HUES48 (cell line): Measurements from ENCODE around the gene NPB.

ENCODE experiments used
- H3K27ac ChIP-seq: one replicate; pipeline ENCODE4 v1.7.0; 2013; ENCODE audit warnings: low read depth, low read length, inconsistent platforms
- H3K27me3 ChIP-seq: 2 replicates; pipeline ENCODE4 v1.6.1; 2013; ENCODE audit warnings: mild to moderate bottlenecking, low read length; ENCODE audit not compliant: control insufficient read depth, insufficient read depth
- H3K36me3 ChIP-seq: 2 replicates; pipeline ENCODE4 v1.6.1; 2013; ENCODE audit warnings: low read length; ENCODE audit not compliant: control insufficient read depth, insufficient read depth
- H3K4me1 ChIP-seq: 2 replicates; pipeline ENCODE4 v1.6.1; 2013; ENCODE audit warnings: mild to moderate bottlenecking, low read length; ENCODE audit not compliant: control insufficient read depth, insufficient read depth
- H3K4me3 ChIP-seq: 2 replicates; pipeline ENCODE4 v1.5.1; 2013; ENCODE audit warnings: mild to moderate bottlenecking, low read depth, low read length
- H3K9ac ChIP-seq: 2 replicates; pipeline ENCODE4 v1.6.1; 2013; ENCODE audit warnings: mild to moderate bottlenecking, low read depth, low read length, moderate library complexity
- H3K9me3 ChIP-seq: 2 replicates; pipeline ENCODE4 v1.6.1; 2013; ENCODE audit warnings: low read length; ENCODE audit not compliant: control insufficient read depth, insufficient read depth

NPB gene

DNA sequence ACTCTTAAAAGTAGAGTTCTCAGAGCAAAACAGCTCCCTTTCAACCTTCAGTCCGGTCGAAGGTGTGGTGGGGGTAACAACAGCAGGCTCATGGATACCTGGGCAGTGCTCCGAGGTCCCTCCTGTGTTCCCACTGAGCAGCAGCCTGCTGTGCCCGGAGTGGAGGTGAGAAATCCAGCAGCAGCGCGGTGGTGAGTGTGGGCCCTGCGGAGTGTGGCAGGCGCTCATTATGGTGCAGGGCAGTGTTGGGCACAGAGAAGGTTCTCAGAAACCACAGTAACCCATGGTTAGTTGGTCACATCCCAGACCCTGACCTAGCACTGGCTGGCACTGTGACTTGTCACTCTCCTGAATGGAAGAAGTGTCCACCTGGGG lies 36.7 kb upstream of the NPB start:
- H3K27ac ChIP-seq, result no peak overlapping the region
- H3K4me1 ChIP-seq, result peaks cover 26% of the 10 kb centered on the region
- peaks cover 37% of the 10 kb centered on the region for H3K36me3 ChIP-seq
- H3K27me3 ChIP-seq, result no peaks in the 10 kb centered on the region
- H3K9me3 ChIP-seq, result no peaks in the 10 kb centered on the region
- no peak overlapping the region for H3K9ac ChIP-seq
- no peak overlapping the region for H3K4me3 ChIP-seq

DNA sequence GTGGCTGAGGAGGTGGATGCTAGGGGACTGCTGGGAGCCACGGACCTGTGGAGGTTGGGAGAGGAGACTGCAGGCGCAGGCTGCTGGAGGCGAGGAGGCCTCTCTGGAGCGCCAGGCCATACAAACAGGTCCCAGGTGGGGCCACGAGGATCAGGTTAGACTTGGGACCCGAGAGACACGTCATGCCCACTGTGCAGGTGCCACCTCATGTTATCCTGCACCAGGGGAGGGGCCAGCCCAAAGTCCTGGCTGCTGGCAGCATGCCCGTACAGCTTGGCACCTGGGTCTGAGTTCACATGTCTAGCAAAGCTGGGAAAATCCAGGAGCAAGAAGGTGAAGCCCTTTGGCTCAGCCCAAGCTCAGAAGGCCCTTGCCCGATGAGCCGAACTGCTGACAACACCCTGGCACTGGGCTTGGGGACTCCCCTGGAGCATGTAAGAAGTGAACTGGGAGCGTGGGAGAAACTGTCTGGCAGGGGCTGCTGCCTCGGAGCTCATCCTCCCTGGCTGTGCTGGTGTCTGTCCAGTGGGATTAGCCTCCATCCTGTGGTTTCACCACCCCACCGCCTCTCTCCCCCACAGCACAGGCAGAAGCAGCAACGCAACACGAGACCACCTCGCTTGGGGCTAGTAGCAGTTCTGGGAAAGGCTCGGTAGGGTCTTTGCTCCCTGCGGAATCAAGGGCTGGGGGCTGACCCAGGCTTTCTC lies 36.2 kb upstream of the NPB start:
- H3K9ac ChIP-seq, result no peak overlapping the region
- H3K36me3 ChIP-seq, result peaks cover 37% of the 10 kb centered on the region
- no peaks in the 10 kb centered on the region for H3K27me3 ChIP-seq
- H3K9me3 ChIP-seq, result no peaks in the 10 kb centered on the region
- H3K4me3 ChIP-seq, result no peak overlapping the region
- H3K27ac ChIP-seq, result no peak overlapping the region
- H3K4me1 ChIP-seq, result peaks cover 26% of the 10 kb centered on the region

DNA sequence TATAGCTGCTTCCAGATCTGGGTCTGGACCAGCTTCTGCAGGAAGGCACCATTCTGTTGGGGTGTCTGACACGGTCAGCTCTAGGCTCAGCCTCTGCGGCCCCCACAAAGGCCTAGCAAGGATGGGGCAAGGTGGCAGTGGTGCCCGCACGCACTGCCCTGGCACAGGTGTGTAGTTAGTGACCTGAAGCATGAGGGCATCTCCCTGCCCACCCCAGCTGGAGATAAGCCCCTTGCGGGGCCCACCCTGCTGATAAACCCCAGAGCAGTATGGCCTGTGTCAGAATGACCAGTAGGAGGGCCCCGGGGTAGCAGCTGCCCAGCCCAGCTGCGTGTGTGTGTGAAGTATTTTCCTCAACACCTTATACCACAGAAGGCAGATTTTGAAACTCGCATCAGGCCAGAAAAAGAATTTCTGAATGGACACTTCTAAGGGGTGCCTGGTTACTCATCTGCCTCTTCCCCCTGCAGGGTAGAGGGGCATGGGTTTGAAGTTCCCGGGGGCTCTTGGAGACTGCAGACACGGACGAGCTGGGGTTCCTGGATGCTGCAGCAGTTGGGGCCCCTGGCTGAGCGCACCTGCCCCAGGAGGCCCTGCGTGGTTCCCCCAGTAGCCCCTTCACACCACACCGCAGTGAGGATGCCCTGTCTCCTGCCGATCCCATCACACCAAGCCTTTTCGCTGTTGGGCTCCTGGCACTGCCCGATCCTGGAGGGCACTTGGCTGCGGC lies 35.4 kb upstream of the NPB start:
- Histone ChIP-seq H3K36me3 (peaks cover 37% of the 10 kb centered on the region), H3K27ac (peak overlapping the region; percentile 87), H3K9ac (no peak overlapping the region), H3K9me3 (no peaks in the 10 kb centered on the region), H3K27me3 (no peaks in the 10 kb centered on the region), H3K4me1 (peaks cover 26% of the 10 kb centered on the region), H3K4me3 (no peak overlapping the region)

DNA sequence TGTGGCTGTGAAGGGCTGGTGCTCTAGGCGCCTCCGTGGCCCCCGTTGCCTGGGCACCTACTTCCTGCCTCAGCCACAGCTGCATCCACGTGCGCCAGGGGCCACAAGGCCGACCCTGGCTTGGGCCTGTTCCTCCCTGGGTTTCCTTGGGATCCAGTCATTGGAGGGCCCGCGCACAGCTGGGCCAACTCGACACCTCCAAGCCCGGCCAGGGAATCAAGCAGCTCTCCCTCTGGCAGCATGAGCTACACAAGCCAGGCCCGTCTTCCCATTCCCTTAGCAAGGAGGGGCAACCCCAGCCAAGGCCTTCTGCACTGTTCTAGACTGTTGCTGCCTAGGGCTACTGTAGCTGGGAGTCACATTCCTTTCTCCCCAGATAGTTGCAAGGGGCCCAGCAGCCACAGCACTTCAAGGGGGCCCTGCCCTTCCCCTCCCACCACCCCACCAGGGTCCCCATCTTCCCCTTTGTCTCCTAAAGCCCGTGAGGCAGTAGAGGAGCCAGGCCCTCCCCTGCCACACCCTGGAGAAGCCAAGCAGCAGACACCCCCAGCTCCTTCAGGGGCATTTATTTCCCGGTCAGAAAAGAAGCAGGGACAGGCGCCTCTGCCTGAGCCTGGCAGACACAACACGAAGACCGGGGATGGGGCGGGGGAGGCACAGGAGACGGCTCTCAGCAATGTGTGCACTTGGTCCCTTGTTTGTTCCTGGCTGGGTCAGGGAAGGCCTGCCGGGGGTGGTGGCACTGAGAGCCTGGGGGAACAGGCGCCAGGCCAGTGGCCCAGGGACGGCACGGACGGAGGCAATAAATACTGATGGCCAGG lies 34.7 kb upstream of the NPB start:
- Histone ChIP-seq H3K27ac (peak overlapping the region; percentile 87), H3K27me3 (no peaks in the 10 kb centered on the region), H3K36me3 (peaks cover 37% of the 10 kb centered on the region), H3K4me1 (peaks cover 26% of the 10 kb centered on the region), H3K9ac (no peak overlapping the region), H3K4me3 (no peak overlapping the region), H3K9me3 (no peaks in the 10 kb centered on the region)

DNA sequence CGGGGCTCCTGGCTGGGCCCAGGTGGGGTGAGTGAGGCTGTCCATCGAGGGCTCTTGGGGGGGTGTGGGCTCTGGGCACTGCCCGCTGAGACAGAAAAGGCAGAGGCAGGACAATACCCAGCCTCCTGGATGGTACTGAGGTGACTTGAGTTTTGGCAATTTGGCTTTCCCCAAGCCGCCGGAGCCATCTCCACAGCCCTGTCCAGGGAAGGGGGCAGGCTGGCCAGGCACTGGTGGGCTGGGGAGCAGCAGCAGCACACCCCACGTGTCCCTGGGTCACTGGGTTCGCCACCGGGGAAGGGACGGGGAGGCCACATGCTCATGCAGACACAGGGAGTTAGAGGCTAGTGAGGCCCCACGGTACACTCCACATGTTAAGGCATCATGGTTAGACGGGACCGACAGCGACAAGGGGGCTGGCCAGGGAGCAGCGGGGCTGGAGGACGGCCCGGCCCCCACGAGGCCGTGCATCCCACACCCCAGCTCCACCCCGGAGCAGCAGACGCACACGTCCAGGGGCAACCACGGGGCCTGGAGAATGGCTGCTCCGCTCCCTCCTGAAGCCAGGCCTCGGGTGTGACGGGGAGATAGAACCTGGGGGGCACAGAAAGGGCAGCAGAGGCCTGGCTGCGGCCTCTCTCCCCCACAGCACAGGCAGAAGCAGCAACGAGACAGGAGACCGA lies 33.9 kb upstream of the NPB start:
- H3K4me3 ChIP-seq, result no peak overlapping the region
- H3K9ac ChIP-seq, result 0 out of 2 replicates have a peak overlapping the region, but pooled peaks have one; percentile 28
- peaks cover 26% of the 10 kb centered on the region for H3K4me1 ChIP-seq
- H3K27ac ChIP-seq, result peak overlapping the region; percentile 87
- H3K36me3 ChIP-seq, result peaks cover 32% of the 10 kb centered on the region
- H3K27me3 ChIP-seq, result no peaks in the 10 kb centered on the region
- no peaks in the 10 kb centered on the region for H3K9me3 ChIP-seq

DNA sequence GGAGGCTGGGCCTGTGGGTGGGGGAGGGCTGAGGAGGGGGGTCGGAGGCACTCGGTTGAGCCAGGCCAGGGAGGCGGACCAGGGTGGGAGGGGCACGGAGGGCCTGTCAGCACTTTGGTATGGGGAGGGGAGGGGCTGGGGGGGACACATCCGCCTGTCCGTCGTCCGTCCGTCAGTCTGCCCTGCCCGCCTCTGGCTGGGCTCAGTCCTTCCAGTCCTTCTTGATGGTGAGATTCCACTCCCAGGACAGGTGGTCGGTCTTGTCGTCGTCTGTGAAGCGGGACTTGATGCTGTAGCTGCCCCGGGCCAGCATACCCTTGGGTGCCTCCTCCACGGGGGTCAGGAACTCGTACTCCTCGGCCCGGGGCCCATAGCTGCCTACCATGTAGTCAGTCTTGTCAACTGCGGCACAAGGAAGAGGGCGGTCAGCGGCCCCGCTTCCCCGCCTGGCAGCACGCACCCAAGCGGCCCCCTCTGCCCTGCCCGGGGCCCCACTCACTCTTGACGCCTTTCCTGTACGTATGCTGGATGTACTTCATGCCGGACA lies 33.3 kb upstream of the NPB start:
- peaks cover 26% of the 10 kb centered on the region for H3K36me3 ChIP-seq
- H3K4me1 ChIP-seq, result peaks cover 26% of the 10 kb centered on the region

DNA sequence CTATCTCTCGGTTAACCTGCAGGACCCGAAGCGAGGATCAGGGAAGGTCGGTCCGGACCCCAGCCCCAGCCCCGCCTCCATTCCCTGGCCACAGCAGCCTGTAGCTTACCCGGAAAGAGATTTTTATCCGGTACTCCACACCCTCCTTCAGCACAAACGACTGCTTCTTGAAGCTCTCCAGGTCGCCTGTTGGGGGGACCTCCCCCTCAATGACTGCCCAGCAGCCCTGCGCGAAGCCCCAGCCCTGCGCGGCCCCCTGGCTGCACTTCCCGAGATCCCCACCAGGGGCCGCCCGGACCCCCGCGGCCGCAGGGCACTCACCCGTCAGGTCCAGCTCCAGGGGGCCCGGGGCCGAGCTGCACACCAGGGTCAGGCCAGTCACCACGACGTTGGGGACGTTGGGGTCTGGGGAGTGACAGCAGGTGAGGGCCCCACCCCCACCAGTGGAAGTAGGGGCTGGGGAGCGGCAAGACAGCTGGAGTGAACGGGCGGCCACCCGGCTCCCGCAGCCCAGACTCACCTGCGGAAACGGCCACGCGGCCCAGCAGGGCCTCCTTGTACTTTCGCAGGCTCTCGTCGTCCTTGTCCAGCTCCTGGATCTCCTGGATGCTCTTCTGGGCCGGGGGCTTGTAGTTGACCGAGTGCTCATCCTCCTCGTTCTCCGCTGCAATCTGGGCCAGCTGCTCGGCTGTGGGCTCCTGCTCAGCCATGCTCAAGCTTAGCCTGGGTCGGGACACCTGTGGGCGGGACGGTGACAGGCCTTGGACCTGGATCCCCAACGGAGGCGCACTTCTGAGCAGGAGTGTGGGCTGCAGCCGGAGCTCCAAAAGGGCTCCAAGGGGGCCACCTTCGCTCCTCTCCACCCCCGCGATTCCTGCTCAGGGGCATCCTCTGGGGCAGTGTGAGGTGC lies 32.6 kb upstream of the NPB start:
- Histone ChIP-seq H3K9ac (peak overlapping the region; percentile 4; the same call in 1 of the 2 replicates), H3K36me3 (peaks cover 21% of the 10 kb centered on the region), H3K4me1 (peaks cover 26% of the 10 kb centered on the region), H3K27ac (peak overlapping the region; percentile 94), H3K27me3 (no peaks in the 10 kb centered on the region), H3K9me3 (no peaks in the 10 kb centered on the region), H3K4me3 (peak overlapping the region; percentile 87)

More for the DNA sequence above, 33.3 kb upstream of the NPB start:
- peak overlapping the region; percentile 4; the same call in 1 of the 2 replicates for H3K9ac ChIP-seq
- peak overlapping the region; percentile 87 for H3K27ac ChIP-seq
- H3K9me3 ChIP-seq, result no peaks in the 10 kb centered on the region
- no peaks in the 10 kb centered on the region for H3K27me3 ChIP-seq
- no peak overlapping the region for H3K4me3 ChIP-seq

DNA sequence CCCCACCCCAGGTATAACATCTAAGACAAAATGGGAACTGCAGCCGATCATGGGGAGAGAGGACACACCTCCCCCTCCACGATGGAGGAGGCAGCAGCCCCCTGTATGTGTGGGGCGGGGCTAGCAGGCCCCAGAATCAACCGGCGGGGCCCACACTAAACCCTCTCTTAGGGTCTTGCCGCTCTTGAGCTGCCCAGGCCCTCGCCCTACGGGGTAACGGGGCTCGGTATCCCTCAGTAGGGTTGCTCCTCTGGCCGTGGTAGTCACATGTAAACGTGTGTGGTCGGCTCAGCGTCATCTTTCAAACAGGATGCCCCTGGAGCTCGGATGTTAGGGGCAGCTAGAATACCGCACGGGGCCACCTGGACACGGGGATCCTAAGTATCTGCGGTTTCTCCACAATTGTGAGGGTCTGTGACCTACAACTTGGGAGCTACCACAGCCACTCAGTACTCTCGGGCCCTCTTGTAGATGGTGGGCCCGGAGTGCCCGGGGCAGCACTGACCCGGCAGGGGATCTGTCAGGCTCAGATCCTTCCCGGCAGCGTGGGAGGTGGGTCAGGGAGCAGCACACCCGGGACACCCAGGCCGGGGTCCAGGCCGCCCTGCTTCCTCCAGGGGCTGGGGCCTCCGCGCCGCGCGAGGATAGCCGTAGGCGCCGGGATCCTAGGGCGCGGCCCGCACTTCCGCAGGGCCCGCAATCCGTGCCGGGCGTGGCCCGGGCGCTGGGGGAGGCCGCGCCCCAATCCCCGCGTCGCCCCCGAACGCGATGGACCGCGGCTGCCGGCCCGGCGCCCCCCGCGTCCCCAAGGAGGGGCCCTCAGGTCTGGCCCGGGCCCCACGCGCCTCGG lies 31.7 kb upstream of the NPB start:
- Histone ChIP-seq H3K4me3 (peak overlapping the region; percentile 87), H3K4me1 (peaks cover 26% of the 10 kb centered on the region), H3K9me3 (no peaks in the 10 kb centered on the region), H3K9ac (peak overlapping the region; percentile 70), H3K36me3 (peaks cover 17% of the 10 kb centered on the region), H3K27me3 (no peaks in the 10 kb centered on the region), H3K27ac (peak overlapping the region; percentile 94)

DNA sequence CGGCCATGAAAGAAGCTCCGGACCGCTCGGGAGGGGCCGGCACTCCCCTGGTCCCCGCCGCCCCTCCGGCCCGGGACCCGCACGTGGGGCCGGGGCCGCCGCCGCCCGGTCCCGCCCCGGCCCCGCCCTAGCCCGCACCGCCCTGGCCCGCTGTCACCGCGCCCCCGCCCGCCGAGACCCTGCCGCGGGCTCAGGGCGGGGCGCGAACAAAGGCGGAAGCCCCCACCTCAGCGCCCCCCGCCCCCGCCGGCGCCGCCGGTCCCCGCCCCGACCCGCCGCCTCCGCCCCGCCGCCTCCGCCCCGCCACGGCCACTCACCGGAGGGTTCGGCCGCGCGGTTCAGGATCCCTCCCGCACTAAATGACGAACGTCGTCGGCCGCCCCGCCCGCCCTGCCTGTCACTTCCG lies 31.1 kb upstream of the NPB start, which contains the start of gene ARHGDIA:
ARHGDIA (minus strand) TSS at position 357 of the 406 bp plus-strand sequence. CDS start 1,407 bp downstream, outside the sequence.
- no peaks in the 10 kb centered on the region for H3K27me3 ChIP-seq

More for the DNA sequence above, 31.1 kb upstream of the NPB start, which contains the start of gene ARHGDIA:
- H3K9me3 ChIP-seq, result no peaks in the 10 kb centered on the region
- peak within 1 kb of the TSS; percentile 92 for H3K9ac ChIP-seq
- H3K4me3 ChIP-seq, result peak within 1 kb of the TSS; percentile 92
- H3K36me3 ChIP-seq, result peaks cover 11% of the 10 kb centered on the region
- H3K4me1 ChIP-seq, result peaks cover 26% of the 10 kb centered on the region
- H3K27ac ChIP-seq, result peak within 1 kb of the TSS; percentile 94
